ENCODE measurements around the gene STOX2. TPM values are rescaled to one million over a fixed set of nuclear protein-coding genes. Genes with fewer than 3 reads are reported as not detected.

The STOX2 gene
- total RNA-seq, 5 donors from 2014 or later (not counting 1 experiment from before 2014, with no cell fraction given) = 0.22 to 0.50 TPM; not detected in 3

DNA sequence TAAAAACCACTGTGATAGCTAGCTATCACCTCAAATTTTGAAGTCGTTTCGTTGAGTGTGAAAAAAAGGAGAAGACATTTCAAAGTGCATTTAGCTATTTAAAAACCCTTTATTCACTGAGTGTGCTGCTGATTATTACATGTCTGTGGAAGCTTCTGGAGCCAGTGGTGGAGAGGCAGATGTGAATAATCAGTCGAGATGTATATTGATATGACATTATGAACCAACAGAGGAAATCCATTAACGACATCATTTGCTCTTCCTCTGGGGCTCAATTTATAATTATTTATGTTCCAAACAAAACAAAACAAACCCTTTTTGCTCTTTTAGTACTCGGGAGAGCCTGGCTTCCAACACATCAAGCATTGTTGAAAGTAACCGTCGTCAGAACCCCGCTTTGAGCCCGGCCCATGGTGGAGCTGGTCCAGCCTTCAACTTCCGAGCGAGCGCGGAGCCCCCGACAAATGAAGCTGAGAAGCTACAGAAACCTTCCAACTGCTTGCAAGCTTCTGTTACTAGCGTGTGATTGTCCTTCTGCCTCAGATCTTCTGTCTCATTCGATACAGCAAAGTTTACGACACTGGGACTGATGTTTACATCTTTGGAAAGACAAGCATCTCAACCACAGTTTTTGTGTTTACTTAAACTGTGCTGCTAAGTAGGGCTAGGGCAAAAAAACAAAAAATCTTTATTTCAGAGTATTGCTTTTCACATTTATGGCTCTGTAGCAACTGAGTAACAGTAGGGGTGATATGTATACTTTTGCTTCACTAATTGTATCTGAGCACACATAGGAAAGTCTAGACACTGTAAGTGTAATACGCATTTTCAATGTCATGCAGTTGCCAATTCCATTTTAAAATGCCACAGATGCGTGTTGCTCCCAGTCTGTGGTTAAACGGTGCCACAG, 111.9 kb downstream of the STOX2 start:
- H3K9me3 Mint-ChIP-seq = no peaks in the 10 kb centered on the region

DNA sequence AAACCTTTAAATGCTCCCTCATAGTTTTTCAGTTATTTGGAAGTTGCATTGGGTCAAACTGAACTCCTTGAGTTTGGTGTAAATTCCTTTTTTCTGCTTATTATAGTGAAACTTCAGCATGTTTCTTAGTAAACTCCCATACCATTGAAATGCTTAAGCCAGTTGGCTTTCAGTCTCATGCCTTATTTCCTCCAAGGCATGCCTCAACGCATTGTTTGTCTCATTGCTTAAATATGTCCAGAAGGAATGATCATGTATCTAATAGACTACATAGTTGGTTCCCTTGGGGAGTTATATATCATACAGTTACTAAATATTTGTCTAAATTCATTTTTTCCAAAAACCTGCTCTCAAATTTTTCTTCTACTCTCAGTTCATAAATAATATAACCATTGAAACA, 114.0 kb downstream of the STOX2 start:
- no peak overlapping the region for H3K27ac ChIP-seq (ENCODE audit: low read length)
- H3K9me3 ChIP-seq = no peaks in the 10 kb centered on the region
- Mint-ChIP-seq H3K36me3 (no peaks in the 10 kb centered on the region), H3K27me3 (peaks cover 0 to 7% of the 10 kb centered on the region in 2 donors), H3K27ac (no peak overlapping the region), H3K9me3 (no peaks in the 10 kb centered on the region), H3K4me1 (no peaks in the 10 kb centered on the region), H3K4me3 (no peak overlapping the region)
- ATAC-seq (replicated peaks in 1 of 4) (no peak), DNase-seq (no peak)
- H3K27me3 ChIP-seq (replicated peaks in 1 of 2; ENCODE audit: control insufficient read depth in 2 of 2, extremely low read depth in 1 of 2, insufficient read depth in 2 of 2, low read length in 1 of 2) = no peaks in the 10 kb centered on the region
- no CpG with 5 or more reads among the region's 1 CpG for WGBS (ENCODE audit: insufficient coverage)
- ChIA-PET CTCF (no interaction called here), POLR2A (no interaction called here)
- no peak overlapping the region for H3K4me3 ChIP-seq (ENCODE audit: control insufficient read depth in 1 of 2, extremely low read depth in 1 of 2, low read length in 1 of 2)
- no peaks in the 10 kb centered on the region for H3K36me3 ChIP-seq (ENCODE audit: control insufficient read depth in 2 of 2, extremely low read depth in 1 of 2, insufficient read depth in 1 of 2, low read length in 1 of 2)
- peaks cover 0 to 7% of the 10 kb centered on the region in 2 experiments for H3K4me1 ChIP-seq (ENCODE audit: control insufficient read depth in 1 of 2, extremely low read depth in 1 of 2, insufficient read depth in 2 of 2, low read length in 2 of 2)

More for the DNA sequence above, 111.9 kb downstream of the STOX2 start:
- Mint-ChIP-seq H3K4me1 (no peaks in the 10 kb centered on the region), H3K27ac (no peak overlapping the region), H3K36me3 (no peaks in the 10 kb centered on the region), H3K27me3 (peaks cover 0 to 4% of the 10 kb centered on the region in 2 donors), H3K4me3 (no peak overlapping the region)
- H3K4me1 ChIP-seq (ENCODE audit: control insufficient read depth in 1 of 2, extremely low read depth in 1 of 2, insufficient read depth in 2 of 2, low read length in 2 of 2) = peaks cover 0 to 20% of the 10 kb centered on the region in 2 experiments
- no peak for DNase-seq
- no peak overlapping the region for H3K27ac ChIP-seq (ENCODE audit: low read length)
- H3K9me3 ChIP-seq = no peaks in the 10 kb centered on the region
- H3K4me3 ChIP-seq (ENCODE audit: control insufficient read depth in 1 of 2, extremely low read depth in 1 of 2, low read length in 1 of 2) = no peak overlapping the region
- 87% methylated on average over 11 of the region's 20 CpGs for WGBS (ENCODE audit: insufficient coverage)
- no peaks in the 10 kb centered on the region for H3K27me3 ChIP-seq (replicated peaks in 1 of 2; ENCODE audit: control insufficient read depth in 2 of 2, extremely low read depth in 1 of 2, insufficient read depth in 2 of 2, low read length in 1 of 2)
- ChIA-PET CTCF (interaction anchor here in 1 of 2 donors (0.6 kb wide), 1 partner anchor 76 kb away, joined by 4 read pairs; no protein-coding TSS in a partner anchor), POLR2A (interaction anchor here in 1 of 2 donors (0.6 kb wide), 1 partner anchor 12 kb away, joined by 6 read pairs; no protein-coding TSS in a partner anchor)
- no peak for ATAC-seq (replicated peaks in 1 of 4)
- no peaks in the 10 kb centered on the region for H3K36me3 ChIP-seq (ENCODE audit: control insufficient read depth in 2 of 2, extremely low read depth in 1 of 2, insufficient read depth in 1 of 2, low read length in 1 of 2)

DNA sequence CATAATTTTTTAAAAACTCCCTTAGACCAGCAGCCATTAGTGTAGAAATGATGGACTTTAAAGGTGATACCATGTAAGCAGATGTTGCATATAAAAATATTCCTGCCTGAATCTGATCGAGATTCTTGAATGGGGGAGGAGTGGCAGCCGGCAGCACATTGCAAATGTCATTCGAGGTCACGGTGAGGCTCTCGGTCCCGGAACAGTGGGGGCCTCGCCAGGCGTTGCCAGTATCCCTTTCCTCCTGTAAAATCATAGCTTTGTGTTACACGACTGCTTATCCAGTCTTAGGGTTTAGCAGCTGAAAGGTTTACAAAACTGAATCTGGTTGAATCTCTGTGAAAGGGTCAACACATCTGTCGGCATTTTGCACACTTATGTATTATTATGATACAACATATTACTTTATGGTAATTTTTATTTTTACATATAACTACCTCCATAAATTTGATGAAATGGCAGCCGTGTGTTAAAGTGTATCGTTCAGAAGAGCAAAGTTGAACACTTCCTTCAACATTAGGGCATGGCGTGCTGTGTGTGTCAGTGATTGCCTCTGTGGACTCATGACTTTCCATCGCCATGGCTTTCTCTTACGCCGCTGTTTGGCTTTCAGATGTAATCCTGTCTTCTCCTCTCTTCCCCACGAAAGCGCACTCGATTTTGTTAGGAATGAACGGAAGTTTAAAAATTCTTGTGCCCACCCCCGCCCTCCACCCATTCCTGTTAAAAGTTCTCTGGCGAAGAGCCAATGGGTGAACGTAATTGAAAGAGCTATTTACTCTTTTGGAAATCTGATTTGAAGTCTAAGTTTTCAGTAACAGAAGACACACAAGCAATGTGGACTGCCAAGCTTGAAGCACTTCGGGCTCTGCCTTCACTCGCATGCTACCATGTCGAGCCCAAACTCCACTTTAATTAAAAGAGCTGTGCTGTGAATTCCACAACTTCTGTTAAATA, 114.8 kb downstream of the STOX2 start:
- Mint-ChIP-seq H3K4me3 (no peak overlapping the region), H3K36me3 (no peaks in the 10 kb centered on the region), H3K27ac (no peak overlapping the region), H3K4me1 (no peaks in the 10 kb centered on the region), H3K9me3 (no peaks in the 10 kb centered on the region), H3K27me3 (peaks cover 0 to 7% of the 10 kb centered on the region in 2 donors)
- peaks cover 0 to 7% of the 10 kb centered on the region in 2 experiments for H3K4me1 ChIP-seq (ENCODE audit: control insufficient read depth in 1 of 2, extremely low read depth in 1 of 2, insufficient read depth in 2 of 2, low read length in 2 of 2)
- CTCF ChIA-PET = interaction anchor here (0.6 kb wide), 2 partner anchors 9 to 21 kb away, joined by 3 to 4 read pairs; no protein-coding TSS in a partner anchor
- whole genome bisulfite sequencing (ENCODE audit: insufficient coverage) = 80% methylated on average over 5 of the region's 26 CpGs
- H3K36me3 ChIP-seq (ENCODE audit: control insufficient read depth in 2 of 2, extremely low read depth in 1 of 2, insufficient read depth in 1 of 2, low read length in 1 of 2) = no peaks in the 10 kb centered on the region
- H3K9me3 ChIP-seq = no peaks in the 10 kb centered on the region
- H3K4me3 ChIP-seq (ENCODE audit: control insufficient read depth in 1 of 2, extremely low read depth in 1 of 2, low read length in 1 of 2) = no peak overlapping the region
- DNase-seq = no peak
- no peaks in the 10 kb centered on the region for H3K27me3 ChIP-seq (replicated peaks in 1 of 2; ENCODE audit: control insufficient read depth in 2 of 2, extremely low read depth in 1 of 2, insufficient read depth in 2 of 2, low read length in 1 of 2)
- POLR2A ChIA-PET = interaction anchor here in 1 of 2 donors (0.6 kb wide), 1 partner anchor 836 kb away, joined by 5 read pairs; no protein-coding TSS in a partner anchor
- no peak overlapping the region for H3K27ac ChIP-seq (ENCODE audit: low read length)
- no peak for ATAC-seq (replicated peaks in 1 of 4)

DNA sequence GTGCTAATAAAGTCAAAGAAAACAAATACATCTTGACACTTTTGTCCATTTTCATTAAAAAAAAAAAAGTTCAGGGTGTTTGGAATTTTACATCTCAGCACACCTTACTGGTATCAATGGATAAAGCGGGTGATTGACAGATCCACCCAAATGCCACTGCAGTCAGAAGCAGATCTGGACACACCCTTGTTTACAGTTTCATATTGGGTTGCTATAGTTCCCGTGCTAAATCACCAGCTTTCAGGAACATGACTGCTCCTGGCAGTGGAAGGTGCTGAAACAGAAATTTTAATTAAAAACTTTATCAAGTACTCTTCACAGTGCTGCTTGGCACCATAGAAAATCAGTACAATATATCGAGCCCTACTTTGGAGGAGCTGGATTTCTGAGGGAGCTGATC, 116.3 kb downstream of the STOX2 start:
- Histone ChIP-seq H3K4me3 (ENCODE audit: control insufficient read depth in 1 of 2, extremely low read depth in 1 of 2, low read length in 1 of 2) (no peak overlapping the region), H3K9me3 (no peaks in the 10 kb centered on the region), H3K36me3 (ENCODE audit: control insufficient read depth in 2 of 2, extremely low read depth in 1 of 2, insufficient read depth in 1 of 2, low read length in 1 of 2) (no peaks in the 10 kb centered on the region), H3K27me3 (replicated peaks in 1 of 2; ENCODE audit: control insufficient read depth in 2 of 2, extremely low read depth in 1 of 2, insufficient read depth in 2 of 2, low read length in 1 of 2) (no peaks in the 10 kb centered on the region), H3K27ac (ENCODE audit: low read length) (no peak overlapping the region), H3K4me1 (ENCODE audit: control insufficient read depth in 1 of 2, extremely low read depth in 1 of 2, insufficient read depth in 2 of 2, low read length in 2 of 2) (peaks cover 0 to 7% of the 10 kb centered on the region in 2 experiments)
- WGBS (ENCODE audit: insufficient coverage) = 83% methylated on average over 1 of the region's 3 CpGs
- Mint-ChIP-seq H3K9me3 (no peaks in the 10 kb centered on the region), H3K36me3 (no peaks in the 10 kb centered on the region), H3K27ac (no peak overlapping the region), H3K27me3 (peaks cover 0 to 7% of the 10 kb centered on the region in 2 donors), H3K4me1 (no peaks in the 10 kb centered on the region), H3K4me3 (no peak overlapping the region)
- CTCF ChIA-PET = no interaction called here
- no peak for DNase-seq
- no peak for ATAC-seq (replicated peaks in 1 of 4)
- POLR2A ChIA-PET = no interaction called here

DNA sequence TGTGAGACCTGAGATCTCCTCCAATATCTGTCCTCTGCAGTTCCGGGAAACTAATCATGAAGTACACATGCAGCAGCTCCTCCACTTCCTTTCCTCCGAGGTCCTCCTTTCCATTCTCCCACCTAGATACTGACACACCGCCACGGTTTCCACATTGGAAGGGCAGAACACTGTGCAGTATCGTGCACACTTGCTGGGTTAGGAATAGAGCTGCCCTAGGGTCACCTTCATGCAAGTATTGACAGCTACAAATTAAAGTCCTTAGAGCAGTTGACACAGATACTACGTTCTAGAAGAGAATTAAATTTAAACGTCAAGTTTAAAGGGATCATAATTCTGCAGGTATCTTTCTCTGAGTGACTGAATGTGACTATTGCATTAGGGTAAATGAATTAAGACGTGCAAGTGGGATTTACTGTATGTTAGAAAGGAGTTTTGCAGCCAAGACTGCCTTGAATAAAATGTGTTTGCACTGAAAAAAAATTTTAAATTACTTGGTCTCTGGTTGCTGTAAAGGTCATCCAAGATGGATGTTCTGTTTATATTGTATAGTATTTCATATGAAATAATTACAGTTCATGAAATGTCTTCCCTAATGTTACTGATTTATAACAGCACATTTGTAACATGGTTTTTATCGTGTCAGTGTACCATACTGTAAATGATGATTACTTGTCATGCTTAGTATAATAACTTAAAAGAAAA, 117.7 kb downstream of the STOX2 start:
- Histone ChIP-seq H3K27ac (ENCODE audit: low read length) (no peak overlapping the region), H3K4me1 (ENCODE audit: control insufficient read depth in 1 of 2, extremely low read depth in 1 of 2, insufficient read depth in 2 of 2, low read length in 2 of 2) (peaks cover 0 to 15% of the 10 kb centered on the region in 2 experiments), H3K9me3 (no peaks in the 10 kb centered on the region), H3K36me3 (ENCODE audit: control insufficient read depth in 2 of 2, extremely low read depth in 1 of 2, insufficient read depth in 1 of 2, low read length in 1 of 2) (no peaks in the 10 kb centered on the region), H3K27me3 (replicated peaks in 1 of 2; ENCODE audit: control insufficient read depth in 2 of 2, extremely low read depth in 1 of 2, insufficient read depth in 2 of 2, low read length in 1 of 2) (no peaks in the 10 kb centered on the region), H3K4me3 (ENCODE audit: control insufficient read depth in 1 of 2, extremely low read depth in 1 of 2, low read length in 1 of 2) (no peak overlapping the region)
- no peaks in the 10 kb centered on the region for H3K36me3 Mint-ChIP-seq
- 78% methylated on average over 7 of the region's 9 CpGs for WGBS (ENCODE audit: insufficient coverage)
- POLR2A ChIA-PET = no interaction called here
- H3K9me3 Mint-ChIP-seq = no peaks in the 10 kb centered on the region
- no peak for ATAC-seq (replicated peaks in 1 of 4)
- peaks cover 0 to 7% of the 10 kb centered on the region in 2 donors for H3K27me3 Mint-ChIP-seq
- H3K4me3 Mint-ChIP-seq = no peak overlapping the region
- H3K4me1 Mint-ChIP-seq = peaks cover 7 to 9% (median 8%) of the 10 kb centered on the region in 3 donors
- no peak overlapping the region for H3K27ac Mint-ChIP-seq
- CTCF ChIA-PET = no interaction called here
- no peak for DNase-seq

Measured in T-cell (primary cell).